Loucy (cell line): ENCODE results near the gene MEGF9.

Experiments
- CTCF ChIP-seq: fragments of 200-600 bp; sonication (generic); conservative IDR thresholded peaks from 2 replicates; pipeline ENCODE4 v1.5.1; 2014; ENCODE audit warnings: mild to moderate bottlenecking, antibody characterized with exemption, low read length
- EZH2phosphoT487 ChIP-seq: fragments of 200-600 bp; IDR thresholded peaks from 2 replicates; pipeline ENCODE4 v1.6.1; 2018; ENCODE audit warnings: antibody characterized with exemption, mild to moderate bottlenecking, moderate library complexity, borderline replicate concordance

- no peak for TF ChIP-seq CTCF
- no peak for TF ChIP-seq EZH2phosphoT487
These were observed 21.2 kb downstream of the MEGF9 start for GRCh38 chr9:120692901-120693699.
